Endothelial cell of umbilical vein (primary cell): ENCODE measurements around the gene CERK. TPM values are rescaled to one million over a fixed set of nuclear protein-coding genes. Genes with fewer than 3 reads are reported as not detected.
A peak's percentile ranks its signal among the peaks of the same experiment; 100 is the strongest.

ENCODE experiments used
- BruUV-seq: library from RNA; stranded (reverse); fragments of 400-500 nt; replicated peaks from 2 replicates; lab custom pipeline; 2021; lab: Mats Ljungman, UMichigan
- CTCF ChIA-PET: fragments of 300-600, 350-600 bp; sonication (Branson Sonifier 250); formaldehyde crosslinking; loops from one replicate; lab custom pipeline; 2021; ENCODE audit warnings: antibody characterized with exemption, inconsistent platforms; lab: Charles Lee
- POLR2A ChIA-PET: fragments of 300-600, 350-600 bp; sonication (Branson Sonifier 250); formaldehyde crosslinking; loops from one replicate; lab custom pipeline; 2021; ENCODE audit warnings: antibody characterized with exemption, inconsistent platforms; lab: Charles Lee
- DNase-seq: peaks from one replicate; pipeline ENCODE4 v3.0.0-alpha.2; 2011; ENCODE audit warnings: low read depth, low spot score
- FAIRE-seq: peaks from 2 replicates; lab custom pipeline; 2011; peaks lifted over from hg19 to GRCh38; lab: Jason Lieb, UNC
- H2AFZ ChIP-seq: 2 replicates; pipeline ENCODE4 v1.6.0; 2012; ENCODE audit warnings: low read depth, low read length, control low read depth, inconsistent platforms
- H3K27ac ChIP-seq: 2 replicates; pipeline ENCODE4 v1.5.1; 2011; ENCODE audit warnings: low read depth, mild to moderate bottlenecking, control low read depth, low read length, moderate library complexity; ENCODE audit not compliant: insufficient read depth
- H3K27me3 ChIP-seq, 2 experiments: 2 replicates each; pipeline versions ENCODE4 v1.6.0 to v1.6.1; 2011; ENCODE audit warnings: low read length in 2 of 2, mixed read lengths in 1 of 2; ENCODE audit not compliant: control insufficient read depth in 2 of 2, insufficient read depth in 2 of 2
- H3K36me3 ChIP-seq, 2 experiments: 2 replicates in 1 of 2; 3 replicates in 1 of 2; pipeline ENCODE4 v1.5.1; 2011; ENCODE audit warnings: low read length in 2 of 2, mild to moderate bottlenecking in 1 of 2, moderate library complexity in 1 of 2; ENCODE audit not compliant: control insufficient read depth in 2 of 2, insufficient read depth in 2 of 2; ENCODE audit errors: extremely low read depth in 1 of 2
- H3K4me1 ChIP-seq: 3 replicates; pipeline ENCODE4 v1.5.1; 2011; ENCODE audit warnings: mild to moderate bottlenecking, low read length; ENCODE audit not compliant: control insufficient read depth, insufficient read depth; ENCODE audit errors: extremely low read depth
- H3K4me2 ChIP-seq: 2 replicates; pipeline ENCODE4 v1.6.1; 2011; ENCODE audit warnings: low read length, control low read depth, mixed read lengths; ENCODE audit not compliant: insufficient read depth
- H3K4me3 ChIP-seq, 3 experiments: fragments of 200-600 bp in 1 of 3; sonication (generic), shearing (Covaris generic) in 1 of 3; replicated peaks in 1 of 3; 2 replicates each; pipeline ENCODE4 v1.5.1; 2011 to 2016; ENCODE audit warnings: control low read depth in 3 of 3, low read length in 3 of 3, mild to moderate bottlenecking in 2 of 3, inconsistent platforms in 1 of 3, low read depth in 1 of 3, moderate library complexity in 1 of 3; ENCODE audit not compliant: insufficient read depth in 1 of 3
- H3K79me2 ChIP-seq: 2 replicates; pipeline ENCODE4 v1.6.0; 2012; ENCODE audit warnings: low read length, inconsistent platforms; ENCODE audit not compliant: control insufficient read depth, insufficient read depth
- H3K9ac ChIP-seq: replicated peaks from 2 replicates; pipeline ENCODE3; 2011; ENCODE audit warnings: low read length, control low read depth; ENCODE audit not compliant: insufficient read depth; ENCODE audit errors: extremely low read depth
- H3K9me1 ChIP-seq: replicated peaks from 3 replicates; pipeline ENCODE4 v1.6.0; 2011; ENCODE audit warnings: mild to moderate bottlenecking, low read length; ENCODE audit not compliant: control insufficient read depth, insufficient read depth; ENCODE audit errors: extremely low read depth
- H3K9me3 ChIP-seq: replicated peaks from 2 replicates; pipeline ENCODE4 v1.5.1; 2012; ENCODE audit warnings: low read length, inconsistent platforms; ENCODE audit not compliant: control insufficient read depth, insufficient read depth
- H4K20me1 ChIP-seq: replicated peaks from 2 replicates; pipeline ENCODE3; 2011; ENCODE audit warnings: mild to moderate bottlenecking, low read length; ENCODE audit not compliant: control insufficient read depth, insufficient read depth; ENCODE audit errors: extremely low read depth
- CTCF ChIP-seq, 2 donors: IDR thresholded peaks; 1 replicate in 1 of 2; 2 replicates in 1 of 2; pipeline ENCODE4 v1.5.1; 2011; ENCODE audit warnings: low read length in 2 of 2, mild to moderate bottlenecking in 2 of 2, moderate library complexity in 2 of 2, control low read depth in 1 of 2, inconsistent platforms in 1 of 2, low read depth in 1 of 2; ENCODE audit not compliant: insufficient read depth in 1 of 2; ENCODE audit errors: extremely low read depth in 1 of 2
- EZH2 ChIP-seq: IDR thresholded peaks from 2 replicates; pipeline ENCODE4 v1.6.1; 2012; ENCODE audit warnings: borderline replicate concordance, low read depth, mild to moderate bottlenecking, moderate library complexity, low read length, inconsistent platforms; ENCODE audit not compliant: severe bottlenecking
- FOS ChIP-seq: IDR thresholded peaks from 2 replicates; pipeline ENCODE4 v1.6.1; 2011; ENCODE audit warnings: mild to moderate bottlenecking, low read length, moderate library complexity, borderline replicate concordance; ENCODE audit not compliant: insufficient read depth
- GATA2 ChIP-seq: IDR thresholded peaks from 2 replicates; pipeline ENCODE4 v1.7.0; 2011; ENCODE audit warnings: low read depth, mild to moderate bottlenecking, moderate library complexity, mixed read lengths, low read length; ENCODE audit not compliant: insufficient read length, insufficient read depth
- JUN ChIP-seq: IDR thresholded peaks from 2 replicates; pipeline ENCODE4 v1.6.1; 2011; ENCODE audit warnings: borderline replicate concordance, low read depth; ENCODE audit not compliant: insufficient read length, insufficient read depth
- MAX ChIP-seq: IDR thresholded peaks from 2 replicates; pipeline ENCODE4 v1.6.1; 2011; ENCODE audit not compliant: insufficient read depth, insufficient read length
- MYC ChIP-seq: IDR thresholded peaks from one replicate; pipeline ENCODE4 v1.6.1; 2011; ENCODE audit warnings: mild to moderate bottlenecking, low read depth, low read length
- POLR2A ChIP-seq: IDR thresholded peaks from 2 replicates; pipeline ENCODE4 v1.6.1; 2012; ENCODE audit warnings: low read depth, mild to moderate bottlenecking, control low read depth, low read length
- POLR2AphosphoS5 ChIP-seq: IDR thresholded peaks from 2 replicates; pipeline ENCODE4 v1.6.1; 2012; ENCODE audit warnings: low read depth, mild to moderate bottlenecking, control low read depth, low read length, moderate library complexity; ENCODE audit not compliant: insufficient read depth
- dilution Hi-C: fragments of 300-500 bp; cut with MboI; formaldehyde crosslinking; loops from one replicate; pipeline ENCODE4 v1.15.0; 2019; ENCODE audit warnings: low sequenced_read_pairs; ENCODE audit not compliant: extremely low pct_ligation_motif_present
- intact Hi-C: fragments of 100-400 bp; cut with micrococcal nuclease; formaldehyde crosslinking; loops from one replicate; pipeline ENCODE4 v1.10.0; 2022
- polyA plus RNA-seq, 4 experiments: library from polyadenylated mRNA; depleted of rRNA in 3 of 4; stranded (reverse) in 3 of 4; unstranded in 1 of 4; fragments of >200 nt; gene quantifications; 2 replicates each; pipeline versions ENCODE4 v1.2.1 to v1.2.3, GENCODE V29; 2011 to 2012; ENCODE audit warnings: missing spikeins in 1 of 4
- total RNA-seq: library from RNA; stranded (reverse); gene quantifications from 2 replicates; pipeline ENCODE4 v1.2.3, GENCODE V29; 2021

The CERK gene
- total and polyA plus RNA-seq, 2 donors (not counting 3 experiments of a cell fraction or from before 2014, with no cell fraction given): 61.1 to 88.0 TPM

- Histone ChIP-seq H2AFZ (no peak overlapping the region), H3K4me3 (no peak overlapping the region), H3K4me1 (peaks cover 51% of the 10 kb centered on the region), H3K9me3 (no peaks in the 10 kb centered on the region), H4K20me1 (no peaks in the 10 kb centered on the region), H3K27ac (peak overlapping the region; percentile 23), H3K79me2 (no peaks in the 10 kb centered on the region), H3K27me3 (no peaks in the 10 kb centered on the region), H3K9ac (no peak overlapping the region), H3K9me1 (no peaks in the 10 kb centered on the region), H3K36me3 (no peaks in the 10 kb centered on the region), H3K4me2 (no peak overlapping the region)
- DNase-seq (no peak), FAIRE-seq (no peak)
- BruUV-seq: no TSS peak
- dilution Hi-C loops (no loop called here), intact Hi-C loops (no loop called here)
- ChIA-PET POLR2A (no interaction called here), CTCF (interaction anchor here (1.5 kb wide), 1 partner anchor 14 kb away, joined by 3 read pairs; the partner anchor contains the start of gene CERK)
- TF ChIP-seq POLR2AphosphoS5 (no peak), EZH2 (no peak), CTCF (IDR thresholded peaks at IDR 0.05; ENCODE audit: extremely low read depth in 1 of 2, insufficient read depth in 1 of 2, low read depth in 1 of 2, low read length in 2 of 2) (no peak), MAX (no peak), GATA2 (no peak), JUN (no peak), POLR2A (no peak), MYC (no peak), FOS (no peak)
Measured at GRCh38 chr22:46752286-46752987, 14.4 kb upstream of the CERK start.
